NCI-H2196 (cell line): ENCODE data around the gene SOHLH1.
A peak's percentile ranks its signal among the peaks of the same experiment; 100 is the strongest.

Experiments
- DNase-seq: peaks from one replicate; lab custom pipeline; 2025; ENCODE audit not compliant: unreplicated experiment; lab: John Stamatoyannopoulos, UW

The SOHLH1 gene

DNA sequence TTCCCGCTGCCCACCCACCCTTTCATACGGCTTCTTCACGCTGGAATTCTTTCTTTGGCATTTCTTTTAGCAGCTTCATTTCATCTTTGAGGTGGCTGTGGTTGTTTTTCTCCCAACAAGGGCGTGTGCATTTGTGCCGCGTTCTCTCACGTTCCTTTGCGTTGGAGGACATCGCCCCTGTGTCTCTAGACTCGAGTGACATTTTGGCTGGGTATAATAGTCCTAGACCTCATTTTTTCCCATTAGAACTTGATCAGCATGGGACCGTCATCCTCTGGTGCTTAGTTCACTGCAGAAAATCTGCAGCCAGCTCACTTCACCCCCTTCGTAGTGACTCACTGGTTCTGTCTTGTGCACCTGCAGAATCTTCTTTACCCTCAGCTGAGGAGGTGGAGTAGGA lies 32.2 kb upstream of the SOHLH1 start:
- no peak for DNase-seq

DNA sequence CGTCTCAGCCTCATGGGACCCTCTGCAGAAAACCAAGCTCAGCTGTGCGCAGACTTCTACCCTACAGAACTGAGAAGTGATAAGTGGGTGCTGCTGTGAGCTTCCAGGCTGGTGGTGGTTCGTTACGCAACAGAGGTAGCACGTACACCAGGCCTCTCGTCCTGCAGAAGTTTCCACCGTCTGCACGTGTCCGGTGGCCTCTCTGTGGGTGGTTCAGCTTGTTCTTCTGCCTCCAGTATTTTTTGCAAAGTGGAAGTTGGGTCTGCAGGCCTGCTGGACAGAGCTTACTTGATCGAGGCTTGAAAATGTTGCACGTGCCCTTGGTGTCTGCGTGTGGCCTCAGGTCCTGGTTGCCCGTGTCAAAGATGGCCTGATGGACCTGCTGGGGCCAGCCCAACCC lies 30.2 kb upstream of the SOHLH1 start:
- DNase-seq, result no peak

DNA sequence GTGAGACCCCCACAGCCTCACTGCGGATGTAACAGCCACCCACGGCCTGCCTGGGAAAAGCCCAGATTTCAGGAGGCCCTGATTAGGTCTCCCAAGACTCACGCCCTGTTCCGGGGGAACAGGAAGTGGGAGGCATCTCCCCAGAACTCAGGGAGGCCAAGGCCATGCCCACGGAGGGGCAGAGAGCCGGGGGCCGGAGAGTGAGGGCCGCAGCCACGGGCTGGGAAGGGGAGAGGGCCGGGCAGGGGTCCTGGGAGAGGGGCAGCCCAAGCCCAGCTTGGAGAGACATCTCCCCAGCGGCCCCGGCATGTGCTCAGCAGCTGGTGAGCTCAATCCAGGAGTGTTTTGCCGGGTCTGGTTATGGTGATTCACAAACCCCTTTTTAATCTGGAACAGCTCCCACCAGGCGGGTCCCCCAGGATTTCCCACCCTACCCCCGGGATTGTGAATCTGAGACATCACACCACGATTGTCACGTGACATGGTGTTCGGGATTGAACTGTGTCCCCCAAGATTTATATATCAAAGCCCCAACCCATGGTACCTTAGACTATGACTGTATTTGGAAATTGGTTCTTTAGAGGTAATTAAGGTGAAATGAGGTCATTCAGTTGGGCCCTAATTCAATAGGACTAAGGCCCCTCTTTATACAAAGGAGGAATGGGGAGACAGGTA lies 29.3 kb upstream of the SOHLH1 start:
- DNase-seq, result no peak

DNA sequence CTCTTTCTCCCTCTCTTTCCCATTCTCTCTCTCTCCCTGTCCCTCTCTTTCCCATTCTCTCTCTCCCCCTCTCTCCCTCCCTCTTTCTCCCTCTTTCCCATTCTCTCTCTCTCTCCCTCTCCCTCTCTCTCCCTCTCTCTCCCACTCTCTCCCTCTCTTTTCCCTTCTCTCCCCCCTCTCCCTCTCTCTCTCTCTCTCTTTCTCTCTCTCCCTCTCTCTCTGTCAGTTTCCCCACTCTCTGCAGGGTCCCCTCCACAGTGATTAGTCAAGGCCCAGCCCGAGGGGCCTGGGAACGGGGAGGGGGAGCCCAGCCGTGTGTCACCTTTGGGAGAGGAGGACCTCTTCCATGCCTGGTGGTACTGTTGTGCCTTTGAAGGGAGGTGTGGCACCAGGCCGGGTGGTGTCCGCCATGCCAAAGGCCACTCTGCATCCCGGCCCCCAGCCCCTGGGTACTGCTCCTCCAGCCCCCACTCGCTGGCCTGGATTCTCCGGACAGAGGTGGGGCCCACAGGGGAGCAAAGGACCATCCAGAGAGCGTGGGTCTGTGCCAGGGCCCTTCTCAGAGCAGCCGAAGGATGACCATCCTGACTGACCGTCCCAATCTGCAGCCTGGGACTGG lies 28.1 kb upstream of the SOHLH1 start:
- DNase-seq, result no peak

DNA sequence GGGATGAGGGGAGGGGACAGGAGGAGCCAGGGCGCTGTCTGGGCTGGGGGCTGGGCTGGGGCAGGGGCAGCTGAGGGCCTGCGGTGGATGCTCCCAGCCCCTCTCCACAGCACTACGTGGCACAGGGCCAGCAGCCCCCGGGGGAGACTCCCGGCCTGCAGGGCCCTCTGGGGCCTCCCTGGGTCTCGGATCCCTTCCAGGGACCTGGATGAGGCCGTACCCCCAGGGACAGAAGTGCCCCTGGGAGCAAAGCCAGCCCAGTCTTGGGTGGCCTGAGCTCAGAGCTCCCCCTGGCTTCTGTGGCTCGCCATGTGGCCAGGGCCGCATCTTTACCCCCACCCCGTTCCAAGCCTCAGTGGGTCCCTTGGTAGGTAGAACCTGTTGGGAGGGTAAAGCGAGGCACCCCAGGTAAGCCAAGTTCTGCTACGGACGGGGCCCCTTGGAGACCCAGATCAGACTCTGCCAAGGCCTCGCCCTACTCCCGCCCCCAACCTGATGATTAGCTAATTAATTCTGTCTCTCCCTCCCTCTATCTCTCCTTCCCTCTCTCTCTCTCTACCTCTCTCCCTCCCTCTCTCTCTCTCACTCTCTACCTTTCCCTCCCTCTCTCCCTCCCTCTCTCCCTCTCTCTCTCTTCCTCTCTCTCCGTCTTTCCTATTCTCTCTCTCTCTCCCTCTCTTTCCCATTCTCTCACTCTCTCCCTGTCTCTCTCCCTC lies 27.0 kb upstream of the SOHLH1 start:
- no peak for DNase-seq

DNA sequence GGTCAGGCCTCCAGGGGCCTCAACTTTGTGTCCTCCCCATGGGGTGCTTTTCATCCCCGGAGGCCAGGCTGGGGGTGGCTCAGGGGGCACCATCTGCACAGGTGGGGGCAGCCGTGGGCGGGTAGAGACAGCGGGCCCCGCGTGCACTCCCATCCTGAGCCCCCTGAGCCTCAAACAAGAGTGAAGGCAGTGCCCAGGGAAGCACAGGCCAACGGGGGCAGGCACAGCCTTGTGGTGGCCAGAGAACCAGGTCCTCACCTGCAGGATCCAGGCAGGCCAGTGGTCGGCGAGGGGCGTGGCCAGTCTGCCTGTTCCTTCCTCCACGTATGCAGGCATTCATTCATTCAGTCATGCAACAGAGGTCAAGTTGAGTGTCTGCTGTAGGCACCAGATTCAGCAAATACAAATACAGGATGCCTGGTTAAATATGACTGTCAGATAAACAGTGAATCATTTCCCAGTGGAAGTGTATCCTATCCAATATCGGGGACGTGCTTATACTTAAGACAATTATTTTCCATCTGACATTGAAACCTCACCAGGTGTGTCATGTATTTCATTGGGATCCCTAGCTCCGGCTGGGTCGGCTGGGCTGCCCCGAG lies 25.0 kb upstream of the SOHLH1 start:
- no peak for DNase-seq

DNA sequence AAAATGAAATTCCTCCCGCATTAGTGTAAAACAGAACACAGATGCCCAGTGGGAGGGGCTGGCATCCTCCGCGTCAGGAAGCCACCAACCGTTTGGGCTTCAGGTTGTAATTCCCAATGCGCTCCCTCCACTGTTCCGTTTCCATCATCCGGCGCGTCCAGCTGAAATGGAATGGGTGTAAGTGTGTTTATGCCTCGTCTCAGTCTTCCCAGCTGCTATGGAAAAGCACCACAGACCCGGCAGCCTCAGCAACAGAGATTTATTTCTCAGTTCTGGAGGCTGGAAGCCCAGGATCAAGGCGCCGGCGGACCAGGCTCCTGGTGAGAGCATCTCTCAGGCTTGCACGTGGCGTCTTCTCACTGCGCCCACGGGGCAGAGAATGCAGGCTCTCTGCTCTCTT lies 23.1 kb upstream of the SOHLH1 start:
- no peak for DNase-seq

DNA sequence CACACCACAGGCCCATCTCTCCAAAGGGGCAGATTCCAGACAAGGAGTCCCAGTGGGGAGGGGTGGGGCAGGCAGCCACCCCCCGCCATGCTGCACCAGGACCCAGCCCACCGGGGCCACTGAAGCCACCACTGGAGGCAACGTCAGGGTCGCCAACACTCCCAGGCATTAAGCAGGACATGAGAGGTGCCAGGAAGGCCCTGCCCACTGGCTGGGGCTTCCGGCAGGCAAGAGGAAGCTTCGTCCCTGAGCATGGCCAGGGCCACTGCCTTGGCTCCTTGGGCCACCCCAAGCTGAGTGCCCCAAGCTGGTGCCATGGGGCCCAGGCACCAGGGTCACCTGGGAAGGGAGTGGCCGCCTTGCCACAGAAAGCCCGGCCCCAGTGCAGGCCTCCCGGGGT lies 20.2 kb upstream of the SOHLH1 start:
- DNase-seq, result no peak

DNA sequence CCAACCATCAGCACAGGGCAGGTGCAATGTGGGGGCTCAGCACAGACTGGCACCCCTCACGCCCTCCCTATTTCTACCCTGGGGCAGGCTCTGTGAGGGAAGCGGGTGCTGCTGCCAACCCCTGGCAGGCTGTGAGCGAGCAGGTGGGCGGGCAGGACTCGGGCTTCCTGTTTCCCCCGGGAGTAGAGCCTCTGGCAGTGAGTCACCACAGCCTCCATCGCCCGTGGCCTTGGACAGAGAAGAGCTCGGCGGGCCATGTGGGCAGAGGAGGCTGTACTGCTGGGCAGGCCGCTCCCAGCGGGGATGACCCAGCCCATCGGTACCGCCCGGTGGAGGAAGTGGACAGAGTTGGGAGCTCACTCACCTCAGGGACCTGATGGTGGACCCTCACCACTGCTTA lies 19.3 kb upstream of the SOHLH1 start:
- peak; percentile 40 for DNase-seq

DNA sequence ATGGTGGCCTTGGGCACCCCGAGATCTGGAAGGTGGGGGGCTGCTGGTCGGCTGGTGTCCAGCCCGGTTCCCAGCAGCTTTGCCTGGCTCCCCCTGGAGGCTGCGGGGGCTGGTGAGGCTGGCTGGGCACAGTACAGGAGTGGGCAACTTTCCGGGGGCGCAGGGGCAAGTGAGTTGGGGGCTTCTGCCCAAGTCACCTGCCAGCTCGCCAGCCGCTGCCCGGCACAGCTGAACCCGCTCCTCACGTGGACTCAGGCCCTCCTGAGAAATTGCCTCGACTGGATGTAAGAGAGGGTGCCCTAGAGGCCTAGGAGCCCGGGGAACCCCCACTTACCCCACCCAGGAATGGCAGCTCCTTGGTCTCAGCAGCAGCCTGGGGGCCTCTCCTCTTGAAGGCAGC lies 18.1 kb upstream of the SOHLH1 start:
- no peak for DNase-seq

DNA sequence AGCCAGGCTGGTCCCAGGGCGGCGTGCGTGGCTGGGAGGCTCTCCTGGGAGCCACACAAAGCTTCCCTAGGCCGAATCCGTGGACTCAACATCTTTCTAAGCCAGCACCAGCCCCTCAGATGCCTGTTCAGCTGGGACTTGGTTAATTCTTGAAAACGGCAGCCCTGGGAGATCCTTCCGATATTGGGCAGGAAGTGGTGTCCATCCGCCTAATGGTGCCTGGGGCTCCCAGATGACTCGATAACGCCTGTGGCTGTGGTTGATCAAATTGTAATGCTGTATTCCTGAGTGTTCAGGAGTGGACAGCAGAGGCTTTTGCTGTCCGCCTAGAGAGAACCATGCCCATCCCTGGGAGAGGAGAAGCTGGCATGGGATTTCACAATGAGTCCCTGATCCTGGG lies 16.8 kb upstream of the SOHLH1 start:
- no peak for DNase-seq

DNA sequence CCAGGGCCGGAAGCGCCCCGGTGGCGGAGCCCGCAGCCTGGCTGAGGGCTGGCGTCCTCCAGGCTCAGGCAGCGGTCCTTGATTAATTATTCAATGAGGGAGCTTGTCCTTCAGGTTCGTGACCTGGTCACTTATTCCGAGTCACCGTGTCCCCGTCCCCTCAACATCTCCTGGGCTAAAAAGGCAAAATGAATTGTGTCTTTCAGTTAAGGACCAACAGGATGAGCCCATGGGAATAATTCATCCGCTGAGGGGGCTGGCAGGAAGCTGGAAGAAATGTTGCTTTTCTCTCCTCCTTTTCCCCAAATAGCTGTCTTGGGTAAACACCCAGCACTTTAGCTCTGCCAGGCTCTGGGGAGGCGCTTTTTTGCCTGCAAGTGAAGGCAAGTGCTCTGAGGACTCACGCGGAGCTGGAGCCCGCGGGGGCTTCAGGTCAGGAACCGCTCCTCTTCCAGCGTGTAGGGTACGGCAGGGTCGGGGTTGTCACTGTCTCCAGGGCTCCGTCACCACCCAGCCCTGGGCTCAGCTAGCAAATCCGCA lies 15.8 kb upstream of the SOHLH1 start:
- no peak for DNase-seq

DNA sequence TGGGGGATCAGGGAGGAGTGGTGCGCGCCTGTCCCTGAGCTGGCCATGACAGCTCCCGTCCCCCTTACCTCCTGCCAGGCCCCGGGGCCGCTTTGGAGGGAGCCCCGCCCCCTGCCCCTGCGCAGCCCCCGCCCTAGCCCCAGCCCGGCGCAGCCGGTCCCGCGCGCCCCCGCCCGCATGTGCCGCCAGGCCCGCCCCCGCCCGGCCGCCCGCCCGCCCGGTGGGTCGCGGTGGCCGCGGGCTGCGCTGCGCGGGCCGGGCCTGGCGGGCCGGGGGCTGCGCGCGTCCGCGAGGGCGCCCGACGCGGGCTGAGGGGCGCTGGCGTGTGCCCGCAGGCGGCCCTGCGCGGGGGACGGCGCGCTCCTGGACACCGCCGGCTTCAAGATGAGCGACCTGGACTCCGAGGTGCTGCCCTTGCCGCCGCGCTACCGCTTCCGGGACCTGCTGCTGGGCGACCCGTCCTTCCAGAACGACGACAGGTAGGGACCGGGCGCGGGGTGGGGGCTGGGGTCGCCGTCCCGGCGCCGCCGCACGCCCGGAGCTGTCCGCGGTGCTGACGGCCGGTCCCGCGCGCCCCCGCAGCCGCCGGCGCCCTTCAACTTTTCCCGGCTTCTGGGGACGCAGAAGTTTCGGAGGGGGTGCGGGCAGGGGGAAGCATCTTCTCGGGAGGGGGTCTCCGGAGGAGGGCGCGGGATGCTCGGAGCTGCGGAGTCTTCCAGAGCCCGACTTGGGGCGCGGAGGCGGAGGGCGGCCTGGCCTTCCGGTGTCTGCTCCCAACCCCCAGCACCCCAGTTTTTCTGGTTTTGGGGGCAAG lies 15.2 kb upstream of the SOHLH1 start:
- DNase-seq, result no peak

DNA sequence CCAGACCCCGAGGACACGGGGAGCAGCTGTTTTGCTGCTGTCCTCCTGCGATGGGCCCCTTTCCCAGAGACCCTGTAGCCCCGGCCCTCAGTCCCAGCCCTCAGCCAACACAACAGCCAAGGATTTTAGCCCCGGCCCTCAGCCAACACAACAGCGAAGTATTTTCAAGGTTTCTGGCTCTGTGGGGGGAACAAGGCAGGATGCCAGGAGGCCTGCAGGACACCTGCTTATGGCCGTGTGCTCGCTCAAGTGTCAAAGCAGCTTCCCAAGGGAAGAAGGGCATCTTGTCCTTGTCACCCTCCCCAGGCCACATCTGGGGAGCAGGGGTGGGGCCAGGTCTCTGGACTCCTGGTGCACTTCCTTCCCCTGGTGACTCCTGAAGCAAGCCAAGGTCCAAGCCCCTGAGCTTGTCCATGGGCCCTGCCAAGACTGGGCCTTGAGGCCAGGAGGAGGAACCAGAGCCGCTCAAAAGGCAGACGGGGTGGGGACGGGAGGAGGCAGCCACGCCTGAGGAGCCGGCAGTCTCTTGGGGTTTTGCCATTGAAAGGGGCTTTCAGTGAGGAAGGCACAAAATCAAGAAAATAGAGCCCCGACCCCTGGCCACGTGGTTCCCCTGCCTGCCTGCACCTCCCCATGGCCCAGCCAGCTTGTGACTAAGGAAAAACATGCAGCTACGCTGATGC lies 13.5 kb upstream of the SOHLH1 start:
- no peak for DNase-seq

DNA sequence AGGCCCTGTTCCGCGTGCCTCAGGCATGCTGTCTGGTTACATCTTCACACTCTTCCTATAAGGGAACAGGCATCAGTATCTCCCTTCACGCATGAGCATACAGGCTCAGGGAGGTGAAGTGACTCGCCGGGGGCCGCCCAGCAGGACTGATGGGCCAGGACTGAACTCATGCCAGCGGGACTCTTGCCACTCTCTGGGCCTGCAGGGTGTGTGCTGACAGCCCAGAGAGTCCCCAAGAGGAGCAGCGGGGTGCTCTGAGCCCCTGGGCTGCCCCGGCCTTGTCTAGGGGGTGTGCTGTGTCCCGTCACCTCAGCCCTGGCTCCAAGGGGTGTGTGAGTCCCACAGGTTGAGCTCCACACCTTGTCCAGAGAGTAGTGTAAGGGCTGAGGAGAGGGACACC lies 12.6 kb upstream of the SOHLH1 start:
- DNase-seq, result no peak

DNA sequence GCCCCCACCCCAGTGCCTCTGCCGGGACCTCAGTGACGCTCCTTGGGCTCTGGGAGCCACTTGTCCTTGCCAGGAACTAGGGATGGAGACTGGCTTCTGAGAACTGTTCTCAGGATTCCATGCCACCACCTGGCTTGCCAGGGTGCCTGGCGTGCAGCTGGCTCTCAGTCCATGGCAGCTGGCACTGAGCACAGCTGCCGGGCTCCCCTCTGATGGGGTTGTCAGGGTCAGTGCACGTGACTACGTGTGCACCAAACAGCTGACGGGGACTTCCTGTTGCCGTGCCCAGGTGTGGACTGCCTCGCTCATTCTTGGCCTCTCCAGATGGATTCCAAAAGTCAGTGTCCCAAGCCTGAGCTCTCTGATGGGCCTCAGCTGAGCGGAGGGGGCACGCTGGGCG lies 12.1 kb upstream of the SOHLH1 start:
- DNase-seq, result peak; percentile 81

DNA sequence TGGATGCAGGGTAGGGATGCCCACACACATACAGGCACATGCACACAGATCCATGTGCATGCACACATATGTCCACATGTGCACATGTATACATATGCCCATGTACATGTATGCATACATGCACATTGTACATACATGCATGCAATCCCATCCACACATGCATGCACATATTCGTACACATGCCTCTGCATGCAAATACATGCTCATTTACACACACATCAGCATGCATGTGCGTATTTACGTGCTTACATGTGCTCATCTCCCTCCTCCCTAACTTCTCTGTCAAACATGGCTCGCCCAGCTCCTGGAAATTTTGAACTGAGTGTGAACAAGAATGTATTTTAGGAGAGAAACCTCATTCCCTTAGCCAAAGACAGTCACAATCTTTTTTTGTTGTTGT lies 8.9 kb upstream of the SOHLH1 start:
- DNase-seq, result no peak

DNA sequence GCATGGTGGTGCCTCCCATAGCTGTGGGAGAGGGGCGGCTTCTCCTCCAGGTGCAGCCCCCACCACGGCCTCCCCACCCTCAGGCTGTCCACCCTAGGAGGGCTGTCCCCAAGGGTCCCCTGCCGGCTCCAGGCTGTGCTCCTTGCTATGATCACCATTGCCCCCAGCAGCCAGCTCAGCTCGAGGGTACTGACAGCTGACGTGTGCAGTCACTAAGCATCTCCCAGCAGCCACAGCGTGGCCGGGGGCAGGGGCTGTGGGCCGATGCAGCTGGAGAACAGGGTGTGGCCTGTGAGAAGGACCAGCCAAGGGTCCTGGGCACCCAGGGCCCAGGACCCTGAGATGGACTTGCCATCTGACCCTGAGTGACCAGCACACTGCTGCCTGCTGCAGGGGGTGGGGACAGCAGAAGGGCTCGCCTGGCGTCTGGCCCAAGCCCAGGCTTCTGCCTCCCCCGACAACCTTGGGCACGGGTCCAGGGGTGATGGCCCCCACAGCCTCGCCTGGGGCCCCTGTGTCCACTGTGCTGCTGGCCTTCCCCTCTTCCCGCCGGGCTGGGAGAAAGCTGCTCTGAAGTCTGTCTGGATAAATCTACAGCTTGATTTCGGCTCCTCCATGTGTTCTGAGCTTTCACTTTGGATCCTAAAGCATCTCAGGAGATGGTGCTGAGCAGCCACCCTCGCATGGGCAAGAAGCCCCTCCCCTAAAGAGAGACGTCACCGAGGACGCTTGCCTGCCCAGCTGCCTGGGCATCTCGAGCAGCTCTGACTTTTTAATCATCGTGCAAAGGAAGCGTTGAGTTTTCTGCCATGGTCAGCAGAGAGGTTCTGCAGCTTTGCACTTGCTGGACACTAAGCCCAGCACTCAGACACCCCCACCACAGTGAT lies 8.2 kb upstream of the SOHLH1 start:
- DNase-seq, result no peak

DNA sequence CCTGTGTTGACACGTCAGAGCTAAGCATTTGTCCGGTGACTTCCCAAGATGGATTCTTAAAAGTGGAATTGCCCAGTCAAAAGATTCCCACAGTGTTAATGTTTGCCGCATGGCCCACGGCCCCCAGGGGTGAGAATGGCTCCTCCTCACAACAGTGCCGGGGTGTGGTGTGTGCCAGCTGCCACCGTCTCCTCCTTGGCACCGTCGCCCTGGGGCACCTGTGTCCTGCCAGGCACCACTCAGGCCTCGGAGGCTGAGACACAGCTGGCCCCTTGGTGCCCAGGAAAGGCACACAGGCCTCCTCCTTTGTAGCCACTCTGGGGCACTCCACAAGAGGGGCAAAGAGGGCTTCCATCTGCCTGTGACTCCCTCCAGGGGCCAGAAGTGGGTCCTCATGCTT lies 7.0 kb upstream of the SOHLH1 start:
- DNase-seq, result no peak
